Embryonic facial prominence (tissue), 1 donor: ENCODE data around the gene MAP4.

Experiments used
- DNase-seq: peaks from one replicate; pipeline ENCODE4 v3.0.0-alpha.2; 2016; ENCODE audit errors: extremely low spot score

The MAP4 gene

GRCh38 chr3:47971081-47971480 lies 45.1 kb downstream of the MAP4 start:
- DNase-seq, result no peak

- DNase-seq, result no peak
These were observed 51.5 kb downstream of the MAP4 start for GRCh38 chr3:47964740-47965139.

GRCh38 chr3:47961815-47962606 lies 54.2 kb downstream of the MAP4 start:
- no peak for DNase-seq

- no peak for DNase-seq
These were observed 55.2 kb downstream of the MAP4 start for GRCh38 chr3:47961036-47961435.

- DNase-seq, result no peak
These were observed 59.7 kb downstream of the MAP4 start for GRCh38 chr3:47956521-47956920.

- no peak for DNase-seq
These were observed 61.6 kb downstream of the MAP4 start for GRCh38 chr3:47954567-47954966.

GRCh38 chr3:47950453-47951169 lies 65.6 kb downstream of the MAP4 start:
- no peak for DNase-seq

GRCh38 chr3:47949979-47950378 lies 66.2 kb downstream of the MAP4 start:
- no peak for DNase-seq

- no peak for DNase-seq
These were observed 76.0 kb downstream of the MAP4 start for GRCh38 chr3:47940232-47940631.

- no peak for DNase-seq
These were observed 83.8 kb downstream of the MAP4 start for GRCh38 chr3:47932421-47932820.

- DNase-seq, result no peak
These were observed 85.2 kb downstream of the MAP4 start for GRCh38 chr3:47930979-47931378.

- DNase-seq, result no peak
These were observed 99.5 kb downstream of the MAP4 start for GRCh38 chr3:47916696-47917095.

GRCh38 chr3:47916201-47916600 lies 100.0 kb downstream of the MAP4 start:
- no peak for DNase-seq

- no peak for DNase-seq
These were observed 104.2 kb downstream of the MAP4 start for GRCh38 chr3:47912006-47912504.

- DNase-seq, result no peak
These were observed 105.3 kb downstream of the MAP4 start for GRCh38 chr3:47910777-47911440.

- DNase-seq, result no peak
These were observed 106.0 kb downstream of the MAP4 start for GRCh38 chr3:47910233-47910632.

- DNase-seq, result no peak
These were observed 106.6 kb downstream of the MAP4 start for GRCh38 chr3:47909607-47910006.

- DNase-seq, result no peak
These were observed 107.5 kb downstream of the MAP4 start for GRCh38 chr3:47908744-47909143.

GRCh38 chr3:47907784-47908183 lies 108.4 kb downstream of the MAP4 start:
- no peak for DNase-seq

GRCh38 chr3:47902746-47903145 lies 113.5 kb downstream of the MAP4 start:
- DNase-seq, result no peak

GRCh38 chr3:47901280-47901833 lies 114.9 kb downstream of the MAP4 start:
- no peak for DNase-seq

GRCh38 chr3:47899495-47900108 lies 116.6 kb downstream of the MAP4 start:
- DNase-seq, result peak; percentile 9
